ENCODE results near the gene SDR42E2. TPM values are rescaled to one million over a fixed set of nuclear protein-coding genes. Genes with fewer than 3 reads are reported as not detected.

The SDR42E2 gene
- total and polyA plus RNA-seq, 4 donors, result 0.07 TPM; not detected in 3

DNA sequence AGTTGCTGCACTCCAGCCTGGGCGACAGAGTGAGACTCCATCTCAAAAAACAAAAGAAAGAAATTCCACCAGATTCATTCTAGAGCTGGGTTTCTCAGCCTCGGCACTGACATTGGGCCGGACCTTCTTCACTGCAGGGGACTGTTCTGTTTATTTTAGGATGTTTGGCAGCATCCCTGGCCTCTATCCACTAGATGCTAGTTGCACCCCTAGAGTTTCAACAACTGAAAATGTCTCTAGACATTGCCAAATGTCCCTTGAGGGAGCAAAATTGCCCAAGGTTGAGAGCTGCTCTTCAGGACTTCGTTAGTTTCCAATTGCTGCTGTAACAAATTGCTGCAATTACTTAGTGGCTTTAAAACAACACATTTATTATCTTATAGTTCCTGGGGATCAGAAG is 50.9 kb downstream of the SDR42E2 start (continued):
- TF ChIP-seq NR2F2 (IDR thresholded peaks at IDR 0.05) (no peak), HNF4G (IDR thresholded peaks at IDR 0.05) (no peak), YY1 (IDR thresholded peaks at IDR 0.05) (no peak), EGR1 (IDR thresholded peaks at IDR 0.05; ENCODE audit: low read depth in 2 of 2) (no peak)

DNA sequence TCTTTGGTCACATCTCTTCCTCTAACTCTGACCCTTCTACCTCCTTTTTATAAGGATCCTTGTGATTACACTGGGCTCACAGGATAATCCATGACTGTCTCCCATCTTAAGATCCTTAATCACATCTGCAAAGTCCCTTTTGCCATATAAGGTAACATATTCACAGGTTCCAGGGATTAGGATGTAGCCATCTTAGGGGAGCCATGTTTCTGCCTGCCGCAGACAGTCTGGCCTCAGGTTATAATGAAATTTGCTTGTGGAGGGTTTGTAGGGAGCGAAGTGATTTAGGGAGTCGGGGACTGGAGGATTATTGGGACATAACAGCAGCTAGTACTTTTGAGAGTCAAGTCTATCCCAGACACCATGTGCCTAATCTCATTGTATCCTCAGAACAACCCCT is 51.5 kb downstream of the SDR42E2 start:
- no peak overlapping the region for H3K27ac ChIP-seq (ENCODE audit: low read depth in 1 of 2, low read length in 2 of 2)
- no peak overlapping the region for H3K9ac ChIP-seq (ENCODE audit: low read depth in 1 of 2, low read length in 2 of 2)
- H3K4me1 ChIP-seq (ENCODE audit: control insufficient read depth in 4 of 4, insufficient read depth in 4 of 4, low read length in 3 of 4), result no peaks in the 10 kb centered on the region
- TF ChIP-seq NR2F2 (IDR thresholded peaks at IDR 0.05) (no peak), TAF1 (conservative IDR thresholded peaks at IDR 0.05) (no peak), YY1 (IDR thresholded peaks at IDR 0.05) (no peak), HNF4G (IDR thresholded peaks at IDR 0.05) (no peak), RAD21 (IDR thresholded peaks at IDR 0.05) (no peak), JUND (IDR thresholded peaks at IDR 0.05) (no peak), FOXA1 (IDR thresholded peaks at IDR 0.05) (no peak), EGR1 (IDR thresholded peaks at IDR 0.05; ENCODE audit: low read depth in 2 of 2) (no peak), FOXA2 (IDR thresholded peaks at IDR 0.05) (no peak), RXRA (IDR thresholded peaks at IDR 0.05) (no peak), SP1 (IDR thresholded peaks at IDR 0.05) (no peak), GABPA (IDR thresholded peaks at IDR 0.05 in 1 of 2, conservative IDR thresholded peaks at IDR 0.05 in 1 of 2) (no peak), HNF4A (conservative IDR thresholded peaks at IDR 0.05) (no peak)
- TF ChIP-seq, protein P1, sequence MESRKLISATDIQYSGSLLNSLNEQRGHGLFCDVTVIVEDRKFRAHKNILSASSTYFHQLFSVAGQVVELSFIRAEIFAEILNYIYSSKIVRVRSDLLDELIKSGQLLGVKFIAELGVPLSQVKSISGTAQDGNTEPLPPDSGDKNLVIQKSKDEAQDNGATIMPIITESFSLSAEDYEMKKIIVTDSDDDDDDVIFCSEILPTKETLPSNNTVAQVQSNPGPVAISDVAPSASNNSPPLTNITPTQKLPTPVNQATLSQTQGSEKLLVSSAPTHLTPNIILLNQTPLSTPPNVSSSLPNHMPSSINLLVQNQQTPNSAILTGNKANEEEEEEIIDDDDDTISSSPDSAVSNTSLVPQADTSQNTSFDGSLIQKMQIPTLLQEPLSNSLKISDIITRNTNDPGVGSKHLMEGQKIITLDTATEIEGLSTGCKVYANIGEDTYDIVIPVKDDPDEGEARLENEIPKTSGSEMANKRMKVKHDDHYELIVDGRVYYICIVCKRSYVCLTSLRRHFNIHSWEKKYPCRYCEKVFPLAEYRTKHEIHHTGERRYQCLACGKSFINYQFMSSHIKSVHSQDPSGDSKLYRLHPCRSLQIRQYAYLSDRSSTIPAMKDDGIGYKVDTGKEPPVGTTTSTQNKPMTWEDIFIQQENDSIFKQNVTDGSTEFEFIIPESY (IDR thresholded peaks at IDR 0.05), result no peak
- TF ChIP-seq, protein P2, sequence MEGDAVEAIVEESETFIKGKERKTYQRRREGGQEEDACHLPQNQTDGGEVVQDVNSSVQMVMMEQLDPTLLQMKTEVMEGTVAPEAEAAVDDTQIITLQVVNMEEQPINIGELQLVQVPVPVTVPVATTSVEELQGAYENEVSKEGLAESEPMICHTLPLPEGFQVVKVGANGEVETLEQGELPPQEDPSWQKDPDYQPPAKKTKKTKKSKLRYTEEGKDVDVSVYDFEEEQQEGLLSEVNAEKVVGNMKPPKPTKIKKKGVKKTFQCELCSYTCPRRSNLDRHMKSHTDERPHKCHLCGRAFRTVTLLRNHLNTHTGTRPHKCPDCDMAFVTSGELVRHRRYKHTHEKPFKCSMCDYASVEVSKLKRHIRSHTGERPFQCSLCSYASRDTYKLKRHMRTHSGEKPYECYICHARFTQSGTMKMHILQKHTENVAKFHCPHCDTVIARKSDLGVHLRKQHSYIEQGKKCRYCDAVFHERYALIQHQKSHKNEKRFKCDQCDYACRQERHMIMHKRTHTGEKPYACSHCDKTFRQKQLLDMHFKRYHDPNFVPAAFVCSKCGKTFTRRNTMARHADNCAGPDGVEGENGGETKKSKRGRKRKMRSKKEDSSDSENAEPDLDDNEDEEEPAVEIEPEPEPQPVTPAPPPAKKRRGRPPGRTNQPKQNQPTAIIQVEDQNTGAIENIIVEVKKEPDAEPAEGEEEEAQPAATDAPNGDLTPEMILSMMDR (IDR thresholded peaks at IDR 0.05; ENCODE audit: low read depth, low read length, missing input control), result no peak
- TF ChIP-seq, protein P3, sequence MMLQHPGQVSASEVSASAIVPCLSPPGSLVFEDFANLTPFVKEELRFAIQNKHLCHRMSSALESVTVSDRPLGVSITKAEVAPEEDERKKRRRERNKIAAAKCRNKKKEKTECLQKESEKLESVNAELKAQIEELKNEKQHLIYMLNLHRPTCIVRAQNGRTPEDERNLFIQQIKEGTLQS (IDR thresholded peaks at IDR 0.05), result no peak
- TF ChIP-seq, protein P4, sequence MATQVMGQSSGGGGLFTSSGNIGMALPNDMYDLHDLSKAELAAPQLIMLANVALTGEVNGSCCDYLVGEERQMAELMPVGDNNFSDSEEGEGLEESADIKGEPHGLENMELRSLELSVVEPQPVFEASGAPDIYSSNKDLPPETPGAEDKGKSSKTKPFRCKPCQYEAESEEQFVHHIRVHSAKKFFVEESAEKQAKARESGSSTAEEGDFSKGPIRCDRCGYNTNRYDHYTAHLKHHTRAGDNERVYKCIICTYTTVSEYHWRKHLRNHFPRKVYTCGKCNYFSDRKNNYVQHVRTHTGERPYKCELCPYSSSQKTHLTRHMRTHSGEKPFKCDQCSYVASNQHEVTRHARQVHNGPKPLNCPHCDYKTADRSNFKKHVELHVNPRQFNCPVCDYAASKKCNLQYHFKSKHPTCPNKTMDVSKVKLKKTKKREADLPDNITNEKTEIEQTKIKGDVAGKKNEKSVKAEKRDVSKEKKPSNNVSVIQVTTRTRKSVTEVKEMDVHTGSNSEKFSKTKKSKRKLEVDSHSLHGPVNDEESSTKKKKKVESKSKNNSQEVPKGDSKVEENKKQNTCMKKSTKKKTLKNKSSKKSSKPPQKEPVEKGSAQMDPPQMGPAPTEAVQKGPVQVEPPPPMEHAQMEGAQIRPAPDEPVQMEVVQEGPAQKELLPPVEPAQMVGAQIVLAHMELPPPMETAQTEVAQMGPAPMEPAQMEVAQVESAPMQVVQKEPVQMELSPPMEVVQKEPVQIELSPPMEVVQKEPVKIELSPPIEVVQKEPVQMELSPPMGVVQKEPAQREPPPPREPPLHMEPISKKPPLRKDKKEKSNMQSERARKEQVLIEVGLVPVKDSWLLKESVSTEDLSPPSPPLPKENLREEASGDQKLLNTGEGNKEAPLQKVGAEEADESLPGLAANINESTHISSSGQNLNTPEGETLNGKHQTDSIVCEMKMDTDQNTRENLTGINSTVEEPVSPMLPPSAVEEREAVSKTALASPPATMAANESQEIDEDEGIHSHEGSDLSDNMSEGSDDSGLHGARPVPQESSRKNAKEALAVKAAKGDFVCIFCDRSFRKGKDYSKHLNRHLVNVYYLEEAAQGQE (IDR thresholded peaks at IDR 0.05), result no peak
- TF ChIP-seq, protein P5, sequence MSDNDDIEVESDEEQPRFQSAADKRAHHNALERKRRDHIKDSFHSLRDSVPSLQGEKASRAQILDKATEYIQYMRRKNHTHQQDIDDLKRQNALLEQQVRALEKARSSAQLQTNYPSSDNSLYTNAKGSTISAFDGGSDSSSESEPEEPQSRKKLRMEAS (IDR thresholded peaks at IDR 0.05), result no peak
- no peaks in the 10 kb centered on the region for H3K9me3 ChIP-seq (ENCODE audit: control insufficient read depth in 4 of 4, low read length in 3 of 4)
- 98% methylated on average over 3 of the region's 3 CpGs for WGBS
- no peaks in the 10 kb centered on the region for H3K27me3 ChIP-seq (ENCODE audit: control insufficient read depth in 4 of 4, insufficient read depth in 4 of 4, low read length in 3 of 4)
- no peak overlapping the region for H3K4me3 ChIP-seq (ENCODE audit: low read depth in 1 of 3, low read length in 3 of 3)
- no peak for DNase-seq (ENCODE audit: low spot score)
- H3K36me3 ChIP-seq (ENCODE audit: control insufficient read depth in 4 of 4, insufficient read depth in 3 of 4, low read depth in 1 of 4, low read length in 3 of 4), result no peaks in the 10 kb centered on the region
